WERI-Rb-1 (cell line): ENCODE results near the gene EDAR.

Experiments used
- DNase-seq: peaks from one replicate; pipeline ENCODE4 v3.0.0-alpha.2; 2020
- H3K27ac ChIP-seq: fragments of 250-450 bp; sonication (Bioruptor Pico); 2 replicates; pipeline ENCODE4 v1.5.1; 2020; ENCODE audit warnings: mild to moderate bottlenecking, moderate library complexity
- H3K27me3 ChIP-seq: fragments of 250-450 bp; sonication (Bioruptor Pico); 2 replicates; pipeline ENCODE4 v1.5.1; 2021; ENCODE audit warnings: mild to moderate bottlenecking, low read depth, moderate library complexity; ENCODE audit not compliant: insufficient read depth, severe bottlenecking
- H3K36me3 ChIP-seq: fragments of 250-450 bp; sonication (Bioruptor Pico); 2 replicates; pipeline ENCODE4 v1.5.1; 2020; ENCODE audit warnings: mild to moderate bottlenecking, moderate library complexity
- H3K4me3 ChIP-seq: 2 replicates; pipeline ENCODE4 v1.5.1; 2011; ENCODE audit warnings: low read depth, mild to moderate bottlenecking, control low read depth, low read length
- H3K9me3 ChIP-seq: fragments of 250-450 bp; sonication (Bioruptor Pico); 2 replicates; pipeline ENCODE4 v1.5.1; 2021; ENCODE audit warnings: mild to moderate bottlenecking, moderate library complexity; ENCODE audit not compliant: severe bottlenecking
- CTCF ChIP-seq: IDR thresholded peaks from 2 replicates; pipeline ENCODE4 v1.5.1; 2011; ENCODE audit warnings: low read depth, mild to moderate bottlenecking, control low read depth, inconsistent platforms, low read length

The EDAR gene

GRCh38 chr2:109029490-109030201 is 40.6 kb upstream of the EDAR start:
- Histone ChIP-seq H3K4me3 (no peak overlapping the region), H3K9me3 (no peaks in the 10 kb centered on the region), H3K27me3 (no peaks in the 10 kb centered on the region), H3K36me3 (no peaks in the 10 kb centered on the region), H3K27ac (no peak overlapping the region)
- TF ChIP-seq CTCF, result no peak
- DNase-seq, result no peak

GRCh38 chr2:109028738-109029489 is 39.9 kb upstream of the EDAR start:
- TF ChIP-seq CTCF, result no peak
- Histone ChIP-seq H3K27me3 (no peaks in the 10 kb centered on the region), H3K9me3 (no peaks in the 10 kb centered on the region), H3K36me3 (no peaks in the 10 kb centered on the region), H3K27ac (no peak overlapping the region), H3K4me3 (no peak overlapping the region)
- no peak for DNase-seq

- no peak for TF ChIP-seq CTCF
Observed at GRCh38 chr2:109028277-109028676, 39.3 kb upstream of the EDAR start.

GRCh38 chr2:109027702-109028101 is 38.7 kb upstream of the EDAR start:
- TF ChIP-seq CTCF, result no peak
- H3K4me3 ChIP-seq, result no peak overlapping the region
- H3K27me3 ChIP-seq, result no peaks in the 10 kb centered on the region
- H3K36me3 ChIP-seq, result no peaks in the 10 kb centered on the region
- DNase-seq, result no peak
- no peaks in the 10 kb centered on the region for H3K9me3 ChIP-seq
- H3K27ac ChIP-seq, result no peak overlapping the region

More at GRCh38 chr2:109028277-109028676, 39.3 kb upstream of the EDAR start:
- H3K27me3 ChIP-seq, result no peaks in the 10 kb centered on the region
- no peaks in the 10 kb centered on the region for H3K9me3 ChIP-seq
- no peak for DNase-seq
- no peak overlapping the region for H3K27ac ChIP-seq
- H3K4me3 ChIP-seq, result no peak overlapping the region
- H3K36me3 ChIP-seq, result no peaks in the 10 kb centered on the region

- no peak for DNase-seq
- H3K27me3 ChIP-seq, result no peaks in the 10 kb centered on the region
- TF ChIP-seq CTCF, result no peak
- H3K4me3 ChIP-seq, result no peak overlapping the region
- H3K36me3 ChIP-seq, result no peaks in the 10 kb centered on the region
- no peak overlapping the region for H3K27ac ChIP-seq
- no peaks in the 10 kb centered on the region for H3K9me3 ChIP-seq
Observed at GRCh38 chr2:109024477-109024876, 35.5 kb upstream of the EDAR start.
